H1 (cell line): Measurements from ENCODE around the gene NSA2. TPM values are rescaled to one million over a fixed set of nuclear protein-coding genes. Genes with fewer than 3 reads are reported as not detected.

Experiments used
- CTCF ChIA-PET: fragments of 300-600 bp; sonication (Branson Sonifier 250); formaldehyde crosslinking; loops from one replicate; lab custom pipeline; 2021; ENCODE audit not compliant: partially characterized antibody; lab: Charles Lee
- POLR2A ChIA-PET: fragments of 300-600 bp; sonication (Branson Sonifier 250); formaldehyde crosslinking; loops from one replicate; lab custom pipeline; 2021; ENCODE audit warnings: inconsistent platforms; ENCODE audit not compliant: partially characterized antibody; lab: Charles Lee
- DNase-seq, 2 experiments: peaks; one replicate each; pipeline versions ENCODE4 v3.0.0 to v3.0.0-alpha.2; 2010 to 2022; ENCODE audit warnings: low spot score in 2 of 2, low read depth in 1 of 2, mixed read lengths in 1 of 2
- FAIRE-seq: peaks from 2 replicates; lab custom pipeline; 2011; peaks lifted over from hg19 to GRCh38; lab: Jason Lieb, UNC
- H2AFZ ChIP-seq: 2 replicates; pipeline ENCODE4 v1.8.1; 2012; ENCODE audit warnings: low read length, inconsistent platforms
- H2AK5ac ChIP-seq: 2 replicates; pipeline ENCODE4 v1.6.1; 2013; ENCODE audit warnings: low read depth, low read length
- H2BK120ac ChIP-seq: replicated peaks from 2 replicates; pipeline ENCODE3; 2013; ENCODE audit warnings: low read depth, low read length, inconsistent platforms
- H2BK12ac ChIP-seq: 2 replicates; pipeline ENCODE4 v1.6.1; 2013; ENCODE audit warnings: low read depth, low read length
- H2BK15ac ChIP-seq: 2 replicates; pipeline ENCODE4 v1.6.1; 2013; ENCODE audit warnings: low read length
- H2BK20ac ChIP-seq: 2 replicates; pipeline ENCODE4 v1.6.1; 2013; ENCODE audit warnings: low read length
- H2BK5ac ChIP-seq: 2 replicates; pipeline ENCODE4 v1.6.1; 2013; ENCODE audit warnings: low read depth, low read length
- H3K14ac ChIP-seq: 2 replicates; pipeline ENCODE4 v1.6.1; 2013; ENCODE audit warnings: inconsistent platforms; ENCODE audit not compliant: insufficient read length
- H3K18ac ChIP-seq: 2 replicates; pipeline ENCODE4 v1.6.1; 2013; ENCODE audit warnings: low read length; ENCODE audit errors: extremely low read depth
- H3K23ac ChIP-seq: 2 replicates; pipeline ENCODE4 v1.6.1; 2013; ENCODE audit warnings: inconsistent platforms; ENCODE audit not compliant: insufficient read length
- H3K23me2 ChIP-seq: 2 replicates; pipeline ENCODE4 v1.6.1; 2013; ENCODE audit warnings: low read depth, low read length
- H3K27ac ChIP-seq: 2 replicates; pipeline ENCODE4 v1.6.1; 2011; ENCODE audit warnings: low read depth, low read length, inconsistent platforms
- H3K27me3 ChIP-seq, 4 experiments: replicated peaks in 1 of 4; 1 replicate in 1 of 4; 2 replicates in 3 of 4; pipeline versions ENCODE4 v1.6.1 to v1.8.1; 2011 to 2013; ENCODE audit warnings: low read length in 3 of 4, mild to moderate bottlenecking in 3 of 4, inconsistent platforms in 2 of 4, mixed read lengths in 2 of 4, moderate library complexity in 1 of 4; ENCODE audit not compliant: control insufficient read depth in 3 of 4, insufficient read depth in 3 of 4; ENCODE audit errors: extremely low read depth in 1 of 4
- H3K36me3 ChIP-seq, 4 experiments: 2 replicates each; pipeline versions ENCODE4 v1.6.1 to v1.8.1; 2011 to 2013; ENCODE audit warnings: mild to moderate bottlenecking in 4 of 4, low read length in 3 of 4, moderate library complexity in 2 of 4, control low read depth in 1 of 4, inconsistent platforms in 1 of 4; ENCODE audit not compliant: insufficient read depth in 4 of 4, control insufficient read depth in 2 of 4
- H3K4ac ChIP-seq: replicated peaks from 2 replicates; pipeline ENCODE3; 2013; ENCODE audit warnings: low read length, low read depth, mixed read lengths, inconsistent platforms; ENCODE audit not compliant: insufficient read length
- H3K4me1 ChIP-seq, 4 experiments: replicated peaks in 1 of 4; 1 replicate in 1 of 4; 2 replicates in 3 of 4; pipeline versions ENCODE4 v1.6.1 to v1.8.1; 2011 to 2013; ENCODE audit warnings: low read length in 3 of 4, inconsistent platforms in 2 of 4, mixed read lengths in 1 of 4; ENCODE audit not compliant: insufficient read depth in 4 of 4, control insufficient read depth in 3 of 4
- H3K4me2 ChIP-seq, 2 experiments: 2 replicates each; pipeline versions ENCODE4 v1.6.1 to v1.8.1; 2011 to 2013; ENCODE audit warnings: low read depth in 2 of 2, low read length in 2 of 2, control low read depth in 1 of 2, inconsistent platforms in 1 of 2, mild to moderate bottlenecking in 1 of 2; ENCODE audit not compliant: insufficient read depth in 1 of 2
- H3K4me3 ChIP-seq, 4 experiments: fragments of 200-600, 300-600 bp in 1 of 4; sonication (generic), shearing (Covaris generic), sonication (Bioruptor Twin) in 1 of 4; 2 replicates each; pipeline versions ENCODE4 v1.5.1 to v1.8.1; 2011 to 2016; ENCODE audit warnings: low read length in 4 of 4, low read depth in 3 of 4, control low read depth in 2 of 4, inconsistent platforms in 2 of 4, mild to moderate bottlenecking in 2 of 4, mixed read lengths in 1 of 4, moderate library complexity in 1 of 4; ENCODE audit not compliant: insufficient read depth in 2 of 4; ENCODE audit errors: extremely low read depth in 1 of 4
- H3K56ac ChIP-seq: replicated peaks from 2 replicates; pipeline ENCODE3; 2013; ENCODE audit warnings: low read depth, mild to moderate bottlenecking, mixed read lengths, low read length, inconsistent platforms; ENCODE audit not compliant: insufficient read length
- H3K79me1 ChIP-seq: 2 replicates; pipeline ENCODE4 v1.6.1; 2013; ENCODE audit warnings: low read depth, low read length, control low read depth
- H3K79me2 ChIP-seq, 2 experiments: 2 replicates each; pipeline versions ENCODE4 v1.6.1 to v1.8.1; 2012 to 2013; ENCODE audit warnings: low read length in 2 of 2, mild to moderate bottlenecking in 2 of 2, inconsistent platforms in 1 of 2; ENCODE audit not compliant: insufficient read depth in 2 of 2, control insufficient read depth in 1 of 2
- H3K9ac ChIP-seq, 4 experiments: replicated peaks in 1 of 4; 1 replicate in 1 of 4; 2 replicates in 3 of 4; pipeline versions ENCODE4 v1.6.1 to v1.8.1; 2011 to 2013; ENCODE audit warnings: low read depth in 3 of 4, low read length in 3 of 4, control low read depth in 2 of 4, mild to moderate bottlenecking in 2 of 4, moderate library complexity in 2 of 4, inconsistent platforms in 1 of 4; ENCODE audit errors: extremely low read depth in 1 of 4
- H3K9me3 ChIP-seq, 2 experiments: 2 replicates each; pipeline versions ENCODE4 v1.6.1 to v1.8.1; 2012 to 2013; ENCODE audit warnings: mild to moderate bottlenecking in 2 of 2, moderate library complexity in 2 of 2, control low read depth in 1 of 2, inconsistent platforms in 1 of 2, low read depth in 1 of 2, low read length in 1 of 2, mixed read lengths in 1 of 2; ENCODE audit not compliant: insufficient read depth in 2 of 2
- H4K20me1 ChIP-seq, 2 experiments: replicated peaks in 1 of 2; 2 replicates each; pipeline versions ENCODE3 to v1.8.1; 2011 to 2013; ENCODE audit warnings: inconsistent platforms in 2 of 2, low read length in 2 of 2, mild to moderate bottlenecking in 1 of 2; ENCODE audit not compliant: insufficient read depth in 2 of 2, control insufficient read depth in 1 of 2
- H4K5ac ChIP-seq: 2 replicates; pipeline ENCODE4 v1.6.1; 2013; ENCODE audit warnings: low read length, low read depth, mixed read lengths, inconsistent platforms; ENCODE audit not compliant: insufficient read length
- H4K8ac ChIP-seq: 2 replicates; pipeline ENCODE4 v1.8.0; 2013; ENCODE audit warnings: mild to moderate bottlenecking, moderate library complexity, low read length, inconsistent platforms; ENCODE audit not compliant: insufficient read depth; ENCODE audit errors: extremely low read depth
- H4K91ac ChIP-seq: replicated peaks from 2 replicates; pipeline ENCODE3; 2013; ENCODE audit warnings: low read length, mixed read lengths, inconsistent platforms; ENCODE audit not compliant: insufficient read length
- CHD1 ChIP-seq: IDR thresholded peaks from 2 replicates; pipeline ENCODE4 v1.6.1; 2012; ENCODE audit warnings: low read depth, low read length, improper control_type of control experiment
- polyA plus RNA-seq, 7 experiments: library from polyadenylated mRNA; depleted of rRNA in 3 of 7; stranded (reverse) in 5 of 7; unstranded in 2 of 7; fragments of >200 nt in 5 of 7; fragments of 200-250 nt in 2 of 7; gene quantifications; 1 replicate in 5 of 7; 2 replicates in 1 of 7; 4 replicates in 1 of 7; pipeline versions ENCODE4 v1.2.1 to v1.2.3, GENCODE V29; 2011 to 2013; ENCODE audit warnings: missing spikeins in 2 of 7, mixed read lengths in 2 of 7
- total RNA-seq: library from RNA; stranded (reverse); fragmentation: NEBNext Ultra II Directional; extraction: Animal tissue kit (Norgen Biotek cat#: 25700); gene quantifications from 2 replicates; pipeline ENCODE4 v1.2.1, GENCODE V29; 2021

The NSA2 gene
- total and polyA plus RNA-seq, 2 of the 8 experiments (the other 6 are each of a cell fraction or from before 2014, with no cell fraction given) = 17.0 to 68.7 TPM

DNA sequence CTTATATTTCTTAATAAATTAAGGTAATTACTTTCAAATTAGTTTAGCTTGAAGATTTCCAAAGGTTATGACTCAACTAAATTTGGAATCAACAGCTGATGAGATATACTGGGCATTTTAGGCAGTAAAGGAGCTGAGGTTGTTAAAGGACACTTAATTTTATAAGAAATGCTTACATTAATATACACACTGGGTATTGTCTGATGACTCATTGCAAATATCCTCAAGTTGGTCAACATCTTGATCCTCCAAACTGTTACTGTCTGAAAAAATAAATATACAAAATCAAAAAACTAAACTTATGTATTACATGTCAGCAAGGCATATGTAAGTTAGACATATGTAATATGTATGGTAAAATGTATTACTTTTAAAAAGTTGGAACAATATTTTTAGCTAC is 3.5 kb upstream of the NSA2 start:
- Histone ChIP-seq H3K79me1 (peaks cover 3% of the 10 kb centered on the region; the same call in 1 of the 2 replicates), H4K20me1 (peaks cover 0 to 3% of the 10 kb centered on the region in 2 experiments), H3K4me2 (no peak overlapping the region), H4K8ac (no peak overlapping the region), H4K5ac (no peak overlapping the region), H2BK5ac (no peak overlapping the region), H3K56ac (no peak overlapping the region), H3K23me2 (no peaks in the 10 kb centered on the region; the same call in 1 of the 2 replicates), H4K91ac (no peak overlapping the region), H2BK120ac (no peak overlapping the region), H3K27ac (no peak overlapping the region), H2BK20ac (no peak overlapping the region), H3K18ac (no peak overlapping the region), H3K23ac (no peak overlapping the region), H2BK12ac (no peak overlapping the region), H3K36me3 (peaks cover 0 to 30% (median 12%) of the 10 kb centered on the region in 4 experiments; a peak in 5 of 8 replicates), H2AFZ (no peak overlapping the region), H2BK15ac (no peak overlapping the region), H3K14ac (no peak overlapping the region), H3K4me1 (peaks cover 0 to 4% (median 2%) of the 10 kb centered on the region in 4 experiments; a peak in 2 of 7 replicates), H3K4ac (no peak overlapping the region), H3K27me3 (no peaks in the 10 kb centered on the region), H3K4me3 (no peak overlapping the region), H3K9me3 (no peaks in the 10 kb centered on the region), H3K9ac (no peak overlapping the region), H2AK5ac (no peak overlapping the region), H3K79me2 (peaks cover 12 to 43% of the 10 kb centered on the region in 2 experiments)
- POLR2A ChIA-PET = interaction anchor here (0.6 to 1.1 kb wide), 2 partner anchors 8 to 9 kb away, joined by 3 to 4 read pairs; no protein-coding TSS in a partner anchor
- DNase-seq (no peak), FAIRE-seq (no peak)
- no peak for TF ChIP-seq CHD1
- CTCF ChIA-PET = interaction anchor here (0.6 to 1.7 kb wide), 5 partner anchors 16 to 941 kb away, joined by 3 to 7 read pairs (median 3); no protein-coding TSS in a partner anchor
